Mesendoderm (in vitro differentiated cells): Measurements from ENCODE around the gene ARID1B.

Source experiments
- DNase-seq: peaks from one replicate; pipeline ENCODE4 v3.0.0; 2013
- H2AK5ac ChIP-seq: 2 replicates; pipeline ENCODE4 v1.6.1; 2013; ENCODE audit warnings: low read length, inconsistent platforms
- H2BK120ac ChIP-seq: 2 replicates; pipeline ENCODE4 v1.6.1; 2013; ENCODE audit warnings: low read depth, mild to moderate bottlenecking, low read length, moderate library complexity, mixed read lengths
- H2BK15ac ChIP-seq: replicated peaks from 2 replicates; pipeline ENCODE4 v1.6.1; 2013; ENCODE audit warnings: low read depth, mild to moderate bottlenecking, moderate library complexity
- H2BK5ac ChIP-seq: 2 replicates; pipeline ENCODE4 v1.6.1; 2013; ENCODE audit warnings: low read length, inconsistent platforms
- H3K18ac ChIP-seq: 2 replicates; pipeline ENCODE4 v1.6.1; 2013; ENCODE audit warnings: mild to moderate bottlenecking, low read length, mixed read lengths
- H3K23ac ChIP-seq: one replicate; pipeline ENCODE4 v1.6.1; 2013; ENCODE audit warnings: low read length
- H3K27ac ChIP-seq: 2 replicates; pipeline ENCODE4 v1.5.1; 2013; ENCODE audit warnings: low read depth, mild to moderate bottlenecking, inconsistent platforms, low read length, moderate library complexity
- H3K27me3 ChIP-seq: 2 replicates; pipeline ENCODE4 v1.6.1; 2013; ENCODE audit warnings: low read length, control low read depth, mild to moderate bottlenecking, inconsistent platforms; ENCODE audit not compliant: insufficient read depth, poor library complexity
- H3K36me3 ChIP-seq: 2 replicates; pipeline ENCODE4 v1.6.1; 2013; ENCODE audit warnings: low read length, inconsistent platforms; ENCODE audit not compliant: control insufficient read depth, insufficient read depth
- H3K4ac ChIP-seq: one replicate; pipeline ENCODE4 v1.6.1; 2013; ENCODE audit warnings: low read depth, mild to moderate bottlenecking, low read length, moderate library complexity
- H3K4me1 ChIP-seq: 2 replicates; pipeline ENCODE4 v1.6.1; 2013; ENCODE audit warnings: low read depth, low read length, inconsistent platforms; ENCODE audit not compliant: control insufficient read depth
- H3K4me2 ChIP-seq: 2 replicates; pipeline ENCODE4 v1.6.1; 2013; ENCODE audit warnings: low read length
- H3K4me3 ChIP-seq: 2 replicates; pipeline ENCODE4 v1.5.1; 2013; ENCODE audit warnings: mild to moderate bottlenecking, low read length
- H3K56ac ChIP-seq: one replicate; pipeline ENCODE4 v1.6.1; 2013; ENCODE audit warnings: low read length
- H3K79me1 ChIP-seq: 2 replicates; pipeline ENCODE4 v1.6.1; 2013; ENCODE audit warnings: low read length, inconsistent platforms
- H3K79me2 ChIP-seq: 2 replicates; pipeline ENCODE4 v1.6.1; 2013; ENCODE audit warnings: mild to moderate bottlenecking, low read length; ENCODE audit not compliant: control insufficient read depth, insufficient read depth
- H3K9ac ChIP-seq: 2 replicates; pipeline ENCODE4 v1.6.1; 2013; ENCODE audit warnings: low read length, inconsistent platforms
- H4K5ac ChIP-seq: one replicate; pipeline ENCODE4 v1.6.1; 2013; ENCODE audit warnings: low read length
- H4K8ac ChIP-seq: one replicate; pipeline ENCODE4 v1.6.1; 2013; ENCODE audit warnings: low read depth, mild to moderate bottlenecking, control low read depth, low read length, moderate library complexity
- WGBS: extraction: QIAGEN DNeasy Blood & Tissue Kit; methylation state at CpG from one replicate; pipeline ENCODE4 v1.1.7; 2013; ENCODE audit warnings: low lambda C conversion rate, missing lambda C conversion rate; ENCODE audit not compliant: insufficient coverage; ENCODE audit errors: extremely low coverage; 5-methylcytosine and 5-hydroxymethylcytosine counted together

ARID1B gene

DNA sequence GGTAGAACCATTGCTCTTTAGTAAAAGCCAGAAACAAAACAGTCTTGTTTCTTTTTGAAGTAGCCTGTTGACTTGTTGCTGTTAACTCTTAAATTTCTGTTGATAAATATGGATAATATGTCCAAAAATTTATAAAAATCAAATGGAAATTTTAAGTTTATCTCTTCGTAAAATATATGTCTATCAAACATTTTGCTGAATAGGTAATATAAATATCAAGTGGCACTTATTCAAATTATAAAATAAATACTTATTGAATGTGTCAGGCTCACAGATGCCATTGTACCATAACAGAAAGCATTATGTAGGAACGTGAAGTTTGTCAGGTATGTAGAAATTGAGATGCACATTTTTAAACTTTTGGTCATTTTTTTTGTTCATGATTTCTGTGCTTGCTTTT, 216.5 kb downstream of the ARID1B start:
- no peaks in the 10 kb centered on the region for H3K27me3 ChIP-seq
- H3K27ac ChIP-seq = no peak overlapping the region
- no peak overlapping the region for H4K5ac ChIP-seq
- no peak overlapping the region for H2BK5ac ChIP-seq
- H3K4me3 ChIP-seq = no peak overlapping the region
- WGBS = no CpG with 5 or more reads among the region's 2 CpGs
- peaks cover 43% of the 10 kb centered on the region for H3K79me2 ChIP-seq
- H3K36me3 ChIP-seq = no peaks in the 10 kb centered on the region
- H4K8ac ChIP-seq = no peak overlapping the region
- no peak overlapping the region for H3K23ac ChIP-seq
- no peak overlapping the region for H2BK15ac ChIP-seq
- peaks cover 19% of the 10 kb centered on the region for H3K79me1 ChIP-seq
- H3K18ac ChIP-seq = no peak overlapping the region
- no peak overlapping the region for H2AK5ac ChIP-seq
- no peak overlapping the region for H3K4ac ChIP-seq
- H3K9ac ChIP-seq = no peak overlapping the region
- H3K4me2 ChIP-seq = no peak overlapping the region
- H3K4me1 ChIP-seq = peaks cover 11% of the 10 kb centered on the region
- DNase-seq = no peak
- no peak overlapping the region for H3K56ac ChIP-seq
- no peak overlapping the region for H2BK120ac ChIP-seq

DNA sequence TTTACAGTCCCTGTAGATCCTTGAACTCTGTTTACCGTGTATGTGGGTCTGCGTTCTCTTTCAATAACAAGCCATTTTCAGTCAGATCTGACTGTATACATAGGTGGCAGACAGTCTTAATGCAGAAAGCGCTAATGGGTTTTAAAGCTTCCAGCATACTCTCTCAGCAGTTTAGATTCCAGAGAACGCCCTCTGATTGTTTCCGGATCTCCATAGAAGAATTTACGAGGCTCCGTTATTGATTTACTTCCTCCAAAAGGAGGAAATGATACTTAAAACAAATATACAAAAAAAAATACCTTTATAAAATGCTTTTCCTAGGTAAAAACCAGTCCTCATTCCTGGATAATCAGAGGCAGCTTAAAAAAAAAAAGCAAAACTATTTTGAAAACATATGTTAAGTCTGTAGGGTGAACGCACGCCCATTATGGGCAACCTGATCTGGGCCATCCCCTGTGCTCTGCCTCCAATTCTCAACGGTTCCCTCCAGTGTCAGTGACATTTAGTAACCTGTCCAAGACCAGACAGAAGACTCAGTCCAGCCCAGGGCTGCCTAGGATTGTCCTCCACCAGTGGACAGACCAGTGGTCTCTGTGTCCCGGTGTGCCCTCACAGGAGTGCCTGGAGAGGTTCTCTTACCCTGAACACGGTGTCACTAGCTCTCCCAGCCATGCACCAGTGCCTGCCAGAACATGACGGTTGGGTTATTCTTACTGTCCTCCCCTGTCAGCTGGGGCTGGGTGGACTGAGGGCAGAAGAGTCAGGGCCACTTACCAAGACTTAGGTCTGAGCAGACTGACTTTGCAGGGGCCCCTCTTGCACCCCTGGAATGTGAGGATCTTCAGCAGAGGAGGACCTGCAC, 217.3 kb downstream of the ARID1B start:
- no peak for DNase-seq
- Histone ChIP-seq H3K4me3 (no peak overlapping the region), H3K4me1 (peaks cover 11% of the 10 kb centered on the region), H3K9ac (no peak overlapping the region), H3K27ac (peak overlapping the region; percentile 52), H4K8ac (no peak overlapping the region), H2BK120ac (no peak overlapping the region), H3K36me3 (no peaks in the 10 kb centered on the region), H2AK5ac (no peak overlapping the region), H2BK15ac (no peak overlapping the region), H3K4ac (no peak overlapping the region), H3K23ac (no peak overlapping the region), H3K27me3 (no peaks in the 10 kb centered on the region), H3K56ac (peak overlapping the region; percentile 10), H3K18ac (no peak overlapping the region), H2BK5ac (peak overlapping the region; percentile 61), H4K5ac (no peak overlapping the region), H3K79me2 (peaks cover 42% of the 10 kb centered on the region), H3K4me2 (no peak overlapping the region), H3K79me1 (peaks cover 21% of the 10 kb centered on the region)
- no CpG with 5 or more reads among the region's 13 CpGs for whole genome bisulfite sequencing

DNA sequence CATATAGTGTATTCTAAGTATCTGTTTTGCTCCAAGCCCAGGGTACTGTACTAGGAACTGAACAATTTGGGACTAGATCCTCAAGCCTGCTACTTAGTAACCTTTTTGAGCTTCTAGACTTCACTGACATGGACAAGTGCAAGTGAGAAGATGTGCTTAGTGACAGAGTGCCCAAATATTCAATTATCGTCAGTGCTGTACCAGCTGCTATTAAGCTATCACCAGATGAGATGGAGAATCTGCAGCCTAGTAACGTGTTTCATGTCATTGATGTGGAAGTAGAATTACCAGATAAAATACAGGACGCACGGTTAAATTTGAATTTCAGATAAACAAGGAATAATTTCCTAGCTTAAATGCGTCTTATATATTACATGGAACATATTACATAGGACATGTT, 218.3 kb downstream of the ARID1B start:
- WGBS = no CpG with 5 or more reads among the region's 5 CpGs
- no peak overlapping the region for H3K4me3 ChIP-seq

DNA sequence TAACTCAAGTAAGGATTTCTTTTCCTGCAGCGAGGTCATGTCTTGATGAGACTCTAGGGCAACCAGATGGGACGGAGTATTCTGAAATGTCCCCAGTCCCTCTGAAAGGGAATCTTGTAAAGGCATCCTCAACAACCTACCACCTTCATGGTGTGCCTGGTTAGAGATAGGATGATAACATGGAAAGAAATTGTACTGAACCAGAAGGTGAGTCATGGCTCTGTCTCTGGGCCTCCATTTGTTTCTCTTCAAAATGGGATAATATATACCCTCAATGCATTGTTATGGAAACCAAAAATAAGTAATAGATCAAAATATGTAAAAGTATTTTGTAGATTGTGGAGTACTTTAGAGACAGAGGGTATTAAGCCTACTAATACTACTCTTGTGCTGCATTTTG, 219.1 kb downstream of the ARID1B start:
- Histone ChIP-seq H3K56ac (no peak overlapping the region), H4K8ac (no peak overlapping the region), H2AK5ac (no peak overlapping the region), H3K36me3 (no peaks in the 10 kb centered on the region), H3K79me2 (peaks cover 40% of the 10 kb centered on the region), H3K27ac (no peak overlapping the region), H3K27me3 (no peaks in the 10 kb centered on the region), H3K79me1 (peaks cover 20% of the 10 kb centered on the region), H3K4me3 (no peak overlapping the region), H3K4ac (no peak overlapping the region), H2BK120ac (no peak overlapping the region), H3K4me1 (peaks cover 11% of the 10 kb centered on the region), H2BK5ac (no peak overlapping the region), H4K5ac (no peak overlapping the region), H3K4me2 (no peak overlapping the region), H2BK15ac (no peak overlapping the region), H3K23ac (no peak overlapping the region), H3K9ac (no peak overlapping the region), H3K18ac (no peak overlapping the region)
- peak; percentile 59 for DNase-seq
- WGBS = no CpG with 5 or more reads among the region's 2 CpGs

More for the DNA sequence above, 218.3 kb downstream of the ARID1B start:
- H2BK15ac ChIP-seq = no peak overlapping the region
- no peaks in the 10 kb centered on the region for H3K36me3 ChIP-seq
- no peak overlapping the region for H3K9ac ChIP-seq
- H2AK5ac ChIP-seq = no peak overlapping the region
- H3K27ac ChIP-seq = no peak overlapping the region
- H3K27me3 ChIP-seq = no peaks in the 10 kb centered on the region
- peaks cover 37% of the 10 kb centered on the region for H3K79me2 ChIP-seq
- H4K5ac ChIP-seq = no peak overlapping the region
- H3K4me2 ChIP-seq = no peak overlapping the region
- H2BK5ac ChIP-seq = no peak overlapping the region
- H3K18ac ChIP-seq = no peak overlapping the region
- H3K56ac ChIP-seq = no peak overlapping the region
- no peak overlapping the region for H3K23ac ChIP-seq
- no peak overlapping the region for H4K8ac ChIP-seq
- H3K4me1 ChIP-seq = peaks cover 11% of the 10 kb centered on the region
- no peak overlapping the region for H2BK120ac ChIP-seq
- no peak overlapping the region for H3K4ac ChIP-seq
- no peak for DNase-seq
- peaks cover 20% of the 10 kb centered on the region for H3K79me1 ChIP-seq

DNA sequence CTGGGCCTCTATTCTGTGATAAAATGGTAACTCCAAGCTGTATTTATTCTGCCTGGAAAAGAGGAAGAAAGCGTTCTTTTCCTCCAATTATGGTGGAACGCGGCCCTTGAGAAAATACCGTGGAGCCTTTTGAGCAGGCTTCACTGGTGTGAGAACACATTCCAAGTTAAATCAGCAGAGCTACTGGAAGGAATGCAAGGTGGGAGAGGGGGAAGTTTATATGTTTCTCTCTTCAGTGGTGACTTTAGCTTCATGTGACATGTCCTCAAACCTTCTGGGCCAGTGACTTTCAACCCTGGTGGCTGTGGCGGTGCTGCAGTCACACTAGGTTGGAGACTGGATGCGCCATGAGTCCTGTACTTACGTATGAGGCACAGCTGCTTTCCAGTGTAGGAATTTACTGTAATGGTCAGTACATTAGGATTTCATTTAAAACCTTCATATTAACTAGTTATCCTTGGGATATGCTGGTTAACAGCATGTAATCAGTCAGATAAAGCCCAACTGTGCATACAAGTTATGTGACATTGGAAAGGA, 221.7 kb downstream of the ARID1B start:
- Histone ChIP-seq H3K18ac (no peak overlapping the region), H2BK15ac (no peak overlapping the region), H3K36me3 (no peaks in the 10 kb centered on the region), H4K5ac (no peak overlapping the region), H3K23ac (no peak overlapping the region), H2BK120ac (no peak overlapping the region), H4K8ac (no peak overlapping the region), H3K27me3 (no peaks in the 10 kb centered on the region), H3K4me1 (peaks cover 7% of the 10 kb centered on the region), H3K79me1 (peaks cover 22% of the 10 kb centered on the region), H3K9ac (no peak overlapping the region), H3K4ac (no peak overlapping the region), H3K4me2 (no peak overlapping the region), H2BK5ac (no peak overlapping the region), H3K79me2 (peaks cover 45% of the 10 kb centered on the region), H3K56ac (no peak overlapping the region), H3K4me3 (no peak overlapping the region), H3K27ac (no peak overlapping the region), H2AK5ac (no peak overlapping the region)
- peak; percentile 63 for DNase-seq
- no CpG with 5 or more reads among the region's 7 CpGs for WGBS
